BE2C (cell line): ENCODE data around the gene VDR.
A peak's percentile ranks its signal among the peaks of the same experiment; 100 is the strongest.

Experiments used
- DNase-seq: peaks from one replicate; pipeline ENCODE4 v3.0.0-alpha.2; 2020
- H3K27me3 ChIP-seq: fragments of 250-450 bp; sonication (Bioruptor Pico); 2 replicates; pipeline ENCODE4 v1.5.1; 2020; ENCODE audit warnings: mild to moderate bottlenecking
- H3K36me3 ChIP-seq: fragments of 250-450 bp; sonication (Bioruptor Pico); 2 replicates; pipeline ENCODE4 v1.5.1; 2020; ENCODE audit warnings: mild to moderate bottlenecking
- H3K4me1 ChIP-seq: fragments of 250-450 bp; sonication (Bioruptor Pico); 2 replicates; pipeline ENCODE4 v1.5.1; 2020
- H3K4me3 ChIP-seq: 2 replicates; pipeline ENCODE4 v1.5.1; 2011; ENCODE audit warnings: low read depth, low read length
- H3K9me3 ChIP-seq: fragments of 250-450 bp; sonication (Bioruptor Pico); 2 replicates; pipeline ENCODE4 v1.5.1; 2020
- TF ChIP-seq, protein P1 (sequence below): IDR thresholded peaks from 2 replicates; pipeline ENCODE4 v1.5.1; 2012; ENCODE audit warnings: mild to moderate bottlenecking, low read depth, low read length

Gene VDR

DNA sequence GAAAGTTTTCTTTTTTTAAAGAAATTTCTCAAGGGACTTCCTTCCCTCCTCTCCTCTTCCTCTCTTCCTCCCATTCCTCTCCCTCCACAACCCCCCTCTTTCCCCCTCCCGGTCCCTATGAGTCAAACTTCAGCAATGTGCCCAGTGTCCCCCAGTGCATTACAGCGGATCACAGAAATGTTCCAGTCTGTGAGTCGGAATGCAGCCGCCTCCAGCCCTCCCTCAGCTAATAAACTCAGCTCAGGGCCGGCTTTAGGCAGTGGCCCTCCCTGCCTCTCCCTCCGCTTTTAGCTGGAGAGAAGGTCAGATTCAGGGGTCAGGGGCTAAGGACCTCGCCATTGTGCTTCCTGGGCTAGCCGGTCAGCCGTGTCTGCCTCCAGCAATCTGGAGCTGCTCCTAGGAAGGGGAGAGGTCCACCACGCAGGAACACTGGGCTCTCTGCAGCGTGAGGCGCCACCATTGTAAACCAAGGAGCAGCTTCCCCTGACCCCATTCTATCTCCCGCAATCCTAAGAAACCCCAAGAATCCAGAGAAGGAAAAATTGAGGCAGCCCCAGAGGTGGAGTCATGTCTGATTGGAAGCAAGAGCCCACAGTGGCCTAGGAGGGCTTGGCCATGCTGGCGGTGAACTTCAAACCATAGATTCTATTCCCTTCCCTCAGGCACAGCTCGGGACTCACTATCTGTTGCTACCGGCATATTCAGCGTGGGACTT lies 84.0 kb downstream of the VDR start:
- Histone ChIP-seq H3K4me1 (peaks cover 15% of the 10 kb centered on the region), H3K36me3 (no peaks in the 10 kb centered on the region), H3K27me3 (no peaks in the 10 kb centered on the region), H3K4me3 (peak overlapping the region; percentile 69), H3K9me3 (no peaks in the 10 kb centered on the region)
- DNase-seq: no peak
- TF ChIP-seq, protein P1, sequence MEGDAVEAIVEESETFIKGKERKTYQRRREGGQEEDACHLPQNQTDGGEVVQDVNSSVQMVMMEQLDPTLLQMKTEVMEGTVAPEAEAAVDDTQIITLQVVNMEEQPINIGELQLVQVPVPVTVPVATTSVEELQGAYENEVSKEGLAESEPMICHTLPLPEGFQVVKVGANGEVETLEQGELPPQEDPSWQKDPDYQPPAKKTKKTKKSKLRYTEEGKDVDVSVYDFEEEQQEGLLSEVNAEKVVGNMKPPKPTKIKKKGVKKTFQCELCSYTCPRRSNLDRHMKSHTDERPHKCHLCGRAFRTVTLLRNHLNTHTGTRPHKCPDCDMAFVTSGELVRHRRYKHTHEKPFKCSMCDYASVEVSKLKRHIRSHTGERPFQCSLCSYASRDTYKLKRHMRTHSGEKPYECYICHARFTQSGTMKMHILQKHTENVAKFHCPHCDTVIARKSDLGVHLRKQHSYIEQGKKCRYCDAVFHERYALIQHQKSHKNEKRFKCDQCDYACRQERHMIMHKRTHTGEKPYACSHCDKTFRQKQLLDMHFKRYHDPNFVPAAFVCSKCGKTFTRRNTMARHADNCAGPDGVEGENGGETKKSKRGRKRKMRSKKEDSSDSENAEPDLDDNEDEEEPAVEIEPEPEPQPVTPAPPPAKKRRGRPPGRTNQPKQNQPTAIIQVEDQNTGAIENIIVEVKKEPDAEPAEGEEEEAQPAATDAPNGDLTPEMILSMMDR: no peak

DNA sequence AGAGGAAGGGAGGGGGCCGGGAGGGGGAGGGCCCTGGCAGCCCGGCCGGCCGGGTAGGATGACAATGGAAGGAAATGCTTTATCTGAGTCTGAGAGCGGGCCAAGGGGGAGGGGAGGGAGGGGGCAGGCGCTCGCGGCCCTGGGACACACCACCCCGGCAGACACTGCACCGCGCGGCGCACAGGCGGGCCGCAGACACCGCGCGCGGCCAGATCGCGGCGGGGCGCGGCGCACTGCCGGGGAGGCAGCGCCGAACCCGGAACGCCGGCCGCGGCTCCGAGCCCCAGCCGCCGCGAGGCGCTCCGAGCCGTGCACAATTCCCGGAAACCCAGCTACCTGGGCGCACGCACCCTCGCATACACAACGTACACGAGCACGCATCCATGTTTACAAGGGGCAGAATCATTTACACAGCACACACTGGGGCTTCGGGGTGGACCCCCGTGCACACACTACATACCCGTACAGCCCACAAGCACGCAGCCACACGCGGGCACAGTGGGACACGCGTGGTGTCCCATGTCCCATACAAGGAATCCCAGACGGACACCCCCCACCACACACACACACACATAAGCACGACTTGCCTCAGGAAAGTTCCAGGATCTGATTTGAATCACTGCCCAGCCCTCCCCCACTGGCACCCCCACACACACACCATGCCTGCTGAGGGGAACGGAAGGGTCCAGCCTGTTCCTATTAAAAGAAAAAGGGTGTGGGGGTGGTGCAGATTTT lies 84.7 kb downstream of the VDR start, which contains the start of gene HDAC7:
Gene HDAC7, minus strand, starts transcription at position 8 of the 735 bp plus-strand sequence. CDS start 118 bp downstream, outside the sequence.
- H3K4me3 ChIP-seq: peak within 1 kb of the TSS; percentile 69
- TF ChIP-seq, protein P1: no peak
- peak; percentile 89 for DNase-seq
- H3K27me3 ChIP-seq: no peaks in the 10 kb centered on the region
- peaks cover 15% of the 10 kb centered on the region for H3K4me1 ChIP-seq
- H3K9me3 ChIP-seq: no peaks in the 10 kb centered on the region
- H3K36me3 ChIP-seq: no peaks in the 10 kb centered on the region

DNA sequence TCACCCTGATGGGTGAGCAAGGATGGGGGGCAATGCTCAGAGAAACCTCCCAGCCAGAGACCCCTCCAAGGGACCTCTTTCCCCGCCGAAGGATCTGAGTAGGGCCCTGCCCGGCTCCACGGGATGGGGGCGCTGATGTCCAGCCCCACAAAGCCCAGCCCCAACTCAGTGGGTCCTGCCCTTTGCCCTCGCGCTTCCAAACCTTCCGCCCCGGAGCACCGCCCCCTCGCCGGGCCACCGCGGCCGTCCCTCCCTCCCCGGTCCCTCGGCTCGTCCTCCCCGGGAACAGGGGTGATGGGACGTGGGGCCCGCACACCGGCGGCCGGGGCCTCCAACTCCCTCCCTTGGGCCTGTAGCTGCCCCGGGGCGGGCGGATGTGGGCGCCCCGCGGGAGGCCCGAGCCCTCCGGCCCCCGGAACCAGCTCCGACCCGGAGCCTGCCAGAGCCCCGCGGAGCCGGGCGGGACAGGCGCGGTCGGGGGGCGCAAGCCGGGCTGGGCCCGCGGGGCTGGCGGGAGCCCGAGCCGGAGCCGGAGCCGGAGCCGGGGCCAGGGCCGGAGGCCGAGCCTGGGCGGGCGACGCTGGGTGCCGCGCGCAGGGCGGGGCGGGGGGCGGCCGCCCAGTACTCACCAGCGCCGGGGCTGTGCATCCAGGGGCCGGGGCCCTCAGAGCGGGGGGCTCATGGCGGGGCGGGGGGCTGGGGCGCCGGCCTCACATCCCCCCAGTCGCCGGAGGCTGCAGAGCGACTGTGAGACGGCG lies 85.5 kb downstream of the VDR start:
- TF ChIP-seq, protein P1: 0 out of 2 replicates have a peak, but pooled peaks have one; percentile 6
- Histone ChIP-seq H3K4me3 (peak overlapping the region; percentile 69), H3K9me3 (no peaks in the 10 kb centered on the region), H3K36me3 (no peaks in the 10 kb centered on the region), H3K4me1 (peaks cover 15% of the 10 kb centered on the region), H3K27me3 (no peaks in the 10 kb centered on the region)
- no peak for DNase-seq

DNA sequence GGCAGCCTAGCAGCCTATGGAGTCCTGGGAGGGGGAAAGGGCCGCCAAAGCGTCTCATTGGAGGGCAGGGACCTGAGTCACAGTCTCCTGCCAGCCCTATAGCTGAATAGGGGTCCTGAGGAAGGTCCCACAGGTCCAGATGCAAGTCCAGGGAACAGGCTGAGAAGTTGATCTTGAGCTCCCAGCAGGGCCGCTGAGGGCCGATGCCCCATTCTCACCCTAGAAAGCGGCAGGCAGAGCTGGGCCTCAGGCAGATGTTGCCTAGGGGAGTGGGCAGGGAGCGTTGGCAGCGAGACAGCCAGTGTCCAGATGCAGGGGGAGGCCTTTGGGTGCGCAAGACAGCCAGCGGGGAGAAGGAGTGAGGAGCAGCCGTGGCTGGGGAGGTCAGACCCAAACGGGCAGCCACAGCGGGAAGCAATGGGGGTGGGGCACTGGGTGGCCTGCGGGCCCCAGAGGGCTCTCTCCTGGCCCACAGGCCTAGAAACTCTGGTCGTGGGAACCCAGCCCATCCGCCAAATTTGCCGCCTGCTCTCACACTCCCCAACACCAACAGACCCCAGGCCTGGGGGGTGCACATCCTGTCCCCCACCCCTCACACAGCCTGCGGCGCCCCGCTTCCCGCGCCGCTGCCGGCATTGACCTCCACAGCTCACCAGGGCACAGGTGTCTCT lies 86.2 kb downstream of the VDR start:
- Histone ChIP-seq H3K27me3 (no peaks in the 10 kb centered on the region), H3K4me3 (peak overlapping the region; percentile 69), H3K9me3 (no peaks in the 10 kb centered on the region), H3K4me1 (peaks cover 16% of the 10 kb centered on the region), H3K36me3 (no peaks in the 10 kb centered on the region)
- peak; percentile 39 for DNase-seq
- TF ChIP-seq, protein P1: no peak

DNA sequence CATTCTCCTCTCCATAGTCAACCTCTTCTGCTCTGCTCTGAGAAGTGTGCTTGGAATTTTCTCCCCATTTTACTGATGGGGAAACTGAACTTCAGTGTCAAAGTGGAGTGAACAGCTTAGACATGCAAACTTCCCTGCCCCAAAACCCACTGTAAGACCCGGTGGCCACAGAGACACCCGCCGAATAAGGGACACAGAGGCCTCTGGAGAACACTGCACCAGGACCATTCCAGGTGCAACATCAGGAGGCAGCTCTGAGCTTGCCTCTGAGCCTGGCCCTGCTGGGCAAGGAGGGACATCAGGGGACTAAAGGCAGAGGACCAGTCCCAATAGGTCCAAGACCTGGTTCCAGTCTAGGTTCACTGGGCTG lies 86.8 kb downstream of the VDR start:
- Histone ChIP-seq H3K27me3 (no peaks in the 10 kb centered on the region), H3K4me3 (no peak overlapping the region; the same call in 1 of the 2 replicates), H3K36me3 (no peaks in the 10 kb centered on the region), H3K4me1 (peaks cover 21% of the 10 kb centered on the region), H3K9me3 (no peaks in the 10 kb centered on the region)
- TF ChIP-seq, protein P1: 0 out of 2 replicates have a peak, but pooled peaks have one; percentile 16
- no peak for DNase-seq
